ENCODE data around the gene SEPTIN10. TPM values are rescaled to one million over a fixed set of nuclear protein-coding genes. Genes with fewer than 3 reads are reported as not detected.

Gene SEPTIN10
- total and polyA plus RNA-seq, 9 of the 15 experiments (the other 6 are each of a cell fraction or from before 2014, with no cell fraction given): 0.40 TPM; not detected in 8

GRCh38 chr2:109595644-109596043 is 18.1 kb downstream of the SEPTIN10 start:
- Histone ChIP-seq H3K9me1 (ENCODE audit: control insufficient read depth, insufficient read depth, low read length) (no peaks in the 10 kb centered on the region), H3K27ac (ENCODE audit: extremely low read depth, low read depth, low read length) (no peak overlapping the region), H3K79me2 (ENCODE audit: control insufficient read depth, insufficient read depth, low read length) (no peaks in the 10 kb centered on the region), H3K9ac (ENCODE audit: insufficient read depth in 1 of 2, low read depth in 2 of 2, low read length in 2 of 2) (no peak overlapping the region), H3K36me3 (ENCODE audit: control insufficient read depth, insufficient read depth, low read length) (no peaks in the 10 kb centered on the region), H3K4me1 (replicated peaks in 1 of 2; ENCODE audit: control insufficient read depth in 2 of 2, insufficient read depth in 2 of 2, low read length in 2 of 2) (no peaks in the 10 kb centered on the region), H3K4me3 (no peak overlapping the region), H4K20me1 (replicated peaks; ENCODE audit: control insufficient read depth, insufficient read depth, low read length) (no peaks in the 10 kb centered on the region; the same call in 1 of the 2 replicates), H3K9me3 (replicated peaks; ENCODE audit: control insufficient read depth, insufficient read depth, low read depth, low read length) (no peaks in the 10 kb centered on the region), H3K27me3 (ENCODE audit: control insufficient read depth in 2 of 2, insufficient read depth in 2 of 2, low read length in 2 of 2) (peaks cover 0 to 8% of the 10 kb centered on the region in 2 experiments; a peak in 2 of 5 replicates), H2AFZ (ENCODE audit: low read depth, low read length) (no peak overlapping the region), H3K4me2 (ENCODE audit: insufficient read depth, low read length) (no peak overlapping the region)
- WGBS (ENCODE audit: insufficient coverage, low coverage, missing lambda C conversion rate): 1% methylated on average over 4 of the region's 4 CpGs
- FAIRE-seq (no peak), DNase-seq (ENCODE audit: extremely low read depth in 1 of 4, low spot score in 3 of 4) (no peak), ATAC-seq (no peak)
- intact Hi-C loops (cut with micrococcal nuclease): no loop called here
- in situ Hi-C loops (cut with MboI): no loop called here
- TF ChIP-seq MTF1 (CRISPR knock-in tag; IDR thresholded peaks at IDR 0.05; ENCODE audit: borderline replicate concordance): no peak
- no peak for TF ChIP-seq CBX3 (IDR thresholded peaks at IDR 0.05; ENCODE audit: borderline replicate concordance in 1 of 2, low read length in 2 of 2)
- no peak for TF ChIP-seq HMG20B (CRISPR knock-in tag; IDR thresholded peaks at IDR 0.05)
- TF ChIP-seq RFX7 (CRISPR knock-in tag; IDR thresholded peaks at IDR 0.05): no peak
- no peak for TF ChIP-seq CXXC5 (CRISPR knock-in tag; IDR thresholded peaks at IDR 0.05)
- POLR2A ChIA-PET: no interaction called here
- CTCF ChIA-PET (ENCODE audit: low intra/inter-chr PET ratio): no interaction called here
- BruUV-seq (replicated peaks): no TSS peak

- Histone ChIP-seq H3K4me3 (no peak overlapping the region), H4K20me1 (replicated peaks; ENCODE audit: control insufficient read depth, insufficient read depth, low read length) (no peaks in the 10 kb centered on the region; the same call in 1 of the 2 replicates), H3K4me1 (replicated peaks in 1 of 2; ENCODE audit: control insufficient read depth in 2 of 2, insufficient read depth in 2 of 2, low read length in 2 of 2) (no peaks in the 10 kb centered on the region), H3K4me2 (ENCODE audit: insufficient read depth, low read length) (no peak overlapping the region), H3K79me2 (ENCODE audit: control insufficient read depth, insufficient read depth, low read length) (no peaks in the 10 kb centered on the region), H3K27me3 (ENCODE audit: control insufficient read depth in 2 of 2, insufficient read depth in 2 of 2, low read length in 2 of 2) (peaks cover 0 to 8% of the 10 kb centered on the region in 2 experiments; a peak in 2 of 5 replicates), H3K36me3 (ENCODE audit: control insufficient read depth, insufficient read depth, low read length) (no peaks in the 10 kb centered on the region), H3K9ac (ENCODE audit: insufficient read depth in 1 of 2, low read depth in 2 of 2, low read length in 2 of 2) (no peak overlapping the region), H3K9me1 (ENCODE audit: control insufficient read depth, insufficient read depth, low read length) (no peaks in the 10 kb centered on the region), H3K27ac (ENCODE audit: extremely low read depth, low read depth, low read length) (no peak overlapping the region), H3K9me3 (replicated peaks; ENCODE audit: control insufficient read depth, insufficient read depth, low read depth, low read length) (no peaks in the 10 kb centered on the region), H2AFZ (ENCODE audit: low read depth, low read length) (no peak overlapping the region)
- CTCF ChIA-PET (ENCODE audit: low intra/inter-chr PET ratio): no interaction called here
- FAIRE-seq (no peak), DNase-seq (ENCODE audit: extremely low read depth in 1 of 4, low spot score in 3 of 4) (no peak), ATAC-seq (no peak)
- in situ Hi-C loops (cut with MboI): no loop called here
- TF ChIP-seq NRF1 (conservative IDR thresholded peaks at IDR 0.05 in 1 of 2, IDR thresholded peaks at IDR 0.05 in 1 of 2) (peak; percentile 27 to 36; a peak in 1 of 4 replicates), KLF6 (CRISPR knock-in tag; IDR thresholded peaks at IDR 0.05; ENCODE audit: borderline replicate concordance) (no peak), SMARCE1 (IDR thresholded peaks at IDR 0.05) (no peak), PHB (CRISPR knock-in tag; IDR thresholded peaks at IDR 0.05) (no peak), HDGF (IDR thresholded peaks at IDR 0.05) (no peak)
- TF ChIP-seq, protein P1, sequence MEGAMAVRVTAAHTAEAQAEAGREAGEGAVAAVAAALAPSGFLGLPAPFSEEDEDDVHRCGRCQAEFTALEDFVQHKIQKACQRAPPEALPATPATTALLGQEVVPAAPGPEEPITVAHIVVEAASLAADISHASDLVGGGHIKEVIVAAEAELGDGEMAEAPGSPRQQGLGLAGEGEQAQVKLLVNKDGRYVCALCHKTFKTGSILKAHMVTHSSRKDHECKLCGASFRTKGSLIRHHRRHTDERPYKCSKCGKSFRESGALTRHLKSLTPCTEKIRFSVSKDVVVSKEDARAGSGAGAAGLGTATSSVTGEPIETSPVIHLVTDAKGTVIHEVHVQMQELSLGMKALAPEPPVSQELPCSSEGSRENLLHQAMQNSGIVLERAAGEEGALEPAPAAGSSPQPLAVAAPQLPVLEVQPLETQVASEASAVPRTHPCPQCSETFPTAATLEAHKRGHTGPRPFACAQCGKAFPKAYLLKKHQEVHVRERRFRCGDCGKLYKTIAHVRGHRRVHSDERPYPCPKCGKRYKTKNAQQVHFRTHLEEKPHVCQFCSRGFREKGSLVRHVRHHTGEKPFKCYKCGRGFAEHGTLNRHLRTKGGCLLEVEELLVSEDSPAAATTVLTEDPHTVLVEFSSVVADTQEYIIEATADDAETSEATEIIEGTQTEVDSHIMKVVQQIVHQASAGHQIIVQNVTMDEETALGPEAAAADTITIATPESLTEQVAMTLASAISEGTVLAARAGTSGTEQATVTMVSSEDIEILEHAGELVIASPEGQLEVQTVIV (CRISPR knock-in tag; IDR thresholded peaks at IDR 0.05; ENCODE audit: borderline replicate concordance): no peak
- intact Hi-C loops (cut with micrococcal nuclease): no loop called here
- POLR2A ChIA-PET: interaction anchor here (1.0 kb wide), 1 partner anchor 16 kb away, joined by 3 read pairs; no protein-coding TSS in a partner anchor
- WGBS (ENCODE audit: insufficient coverage, low coverage, missing lambda C conversion rate): 15% methylated on average over 16 of the region's 16 CpGs
- no TSS peak for BruUV-seq (replicated peaks)
Observed at GRCh38 chr2:109594246-109594885, 19.4 kb downstream of the SEPTIN10 start.

Data from K562 (cell line).